Stomach smooth muscle (tissue), 2 donors: ENCODE measurements around the gene SLC18A2.

ENCODE experiments used
- H3K27ac ChIP-seq: one replicate; pipeline ENCODE4 v1.7.0; 2013; ENCODE audit warnings: mild to moderate bottlenecking, low read length, inconsistent platforms
- H3K27me3 ChIP-seq, 2 donors: one replicate each; pipeline ENCODE4 v1.7.0; 2013; ENCODE audit warnings: low read length in 2 of 2; ENCODE audit not compliant: insufficient read depth in 2 of 2, control insufficient read depth in 1 of 2
- H3K36me3 ChIP-seq, 2 donors: one replicate each; pipeline ENCODE4 v1.7.0; 2013; ENCODE audit warnings: low read length in 2 of 2; ENCODE audit not compliant: control insufficient read depth in 2 of 2, insufficient read depth in 2 of 2
- H3K4me1 ChIP-seq: one replicate; pipeline ENCODE4 v1.7.0; 2013; ENCODE audit warnings: low read length; ENCODE audit not compliant: control insufficient read depth, insufficient read depth
- H3K4me3 ChIP-seq, 2 donors: one replicate each; pipeline ENCODE4 v1.7.0; 2013; ENCODE audit warnings: low read length in 2 of 2
- H3K9ac ChIP-seq, 2 donors: one replicate each; pipeline ENCODE4 v1.7.0; 2013; ENCODE audit warnings: low read length in 2 of 2, mild to moderate bottlenecking in 1 of 2
- H3K9me3 ChIP-seq, 2 donors: one replicate each; pipeline ENCODE4 v1.7.0; 2013; ENCODE audit warnings: low read length in 2 of 2; ENCODE audit not compliant: control insufficient read depth in 2 of 2
- donor health status: healthy.
- donor health status: Pancreatic carcinoma.

Gene SLC18A2

DNA sequence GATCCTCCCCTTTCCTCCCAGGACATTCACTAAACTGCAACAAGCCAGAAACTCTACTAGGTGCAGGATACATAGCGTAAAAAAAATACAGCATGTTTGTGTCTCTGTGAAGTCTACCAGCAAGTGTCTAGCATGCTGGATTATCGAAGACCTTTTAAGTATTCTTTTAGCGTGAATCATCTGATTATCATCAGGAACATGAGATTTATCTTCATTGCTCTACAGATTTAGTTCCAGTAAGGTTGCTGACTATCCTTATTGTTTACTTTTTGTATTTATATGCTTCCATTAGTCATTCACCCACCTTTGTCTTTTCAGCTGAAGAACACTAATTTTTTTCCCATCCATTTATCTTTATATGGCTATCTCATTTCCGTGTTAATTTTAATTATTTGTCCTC is 71.5 kb downstream of the SLC18A2 start:
- Histone ChIP-seq H3K9ac (no peak overlapping the region), H3K36me3 (peaks cover 3 to 9% of the 10 kb centered on the region in 2 donors), H3K4me1 (no peaks in the 10 kb centered on the region), H3K27me3 (no peaks in the 10 kb centered on the region), H3K4me3 (no peak overlapping the region), H3K27ac (no peak overlapping the region), H3K9me3 (no peaks in the 10 kb centered on the region)

- Histone ChIP-seq H3K36me3 (peaks cover 3 to 9% of the 10 kb centered on the region in 2 donors), H3K27me3 (no peaks in the 10 kb centered on the region), H3K9ac (no peak overlapping the region), H3K4me1 (no peaks in the 10 kb centered on the region), H3K9me3 (no peaks in the 10 kb centered on the region), H3K27ac (no peak overlapping the region), H3K4me3 (no peak overlapping the region)
These were observed 72.7 kb downstream of the SLC18A2 start for GRCh38 chr10:117313641-117314040.

DNA sequence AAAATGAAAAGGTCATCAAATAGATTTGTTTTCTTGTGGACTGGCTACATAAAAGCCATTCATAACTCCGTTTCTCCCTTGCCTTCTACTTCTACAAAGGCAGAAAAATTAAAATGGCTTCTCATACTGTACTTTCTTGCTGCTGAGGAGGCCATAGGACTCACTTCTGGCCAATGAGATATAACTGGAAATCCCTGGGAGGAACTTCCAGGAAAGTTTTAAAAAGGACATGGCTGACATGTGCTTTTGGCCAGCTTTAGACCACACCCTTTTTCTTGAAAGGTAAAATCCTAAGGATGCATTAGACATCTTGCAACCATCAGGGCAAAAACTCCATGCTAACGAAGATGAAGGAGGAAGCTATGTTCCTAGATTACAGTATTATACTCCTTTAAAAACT is 75.8 kb downstream of the SLC18A2 start:
- Histone ChIP-seq H3K36me3 (peaks cover 3 to 9% of the 10 kb centered on the region in 2 donors), H3K4me3 (no peak overlapping the region), H3K27ac (no peak overlapping the region), H3K4me1 (no peaks in the 10 kb centered on the region), H3K9ac (no peak overlapping the region), H3K27me3 (no peaks in the 10 kb centered on the region), H3K9me3 (no peaks in the 10 kb centered on the region)

- H3K27me3 ChIP-seq = no peaks in the 10 kb centered on the region
- H3K9me3 ChIP-seq = no peaks in the 10 kb centered on the region
- peaks cover 0 to 1% of the 10 kb centered on the region in 2 donors for H3K36me3 ChIP-seq
- no peak overlapping the region for H3K27ac ChIP-seq
- no peaks in the 10 kb centered on the region for H3K4me1 ChIP-seq
- no peak overlapping the region for H3K4me3 ChIP-seq
- no peak overlapping the region for H3K9ac ChIP-seq
These were observed 78.0 kb downstream of the SLC18A2 start for GRCh38 chr10:117318909-117319308.

GRCh38 chr10:117320050-117320665 is 79.2 kb downstream of the SLC18A2 start:
- H3K27ac ChIP-seq = no peak overlapping the region
- H3K4me3 ChIP-seq = no peak overlapping the region
- no peaks in the 10 kb centered on the region for H3K9me3 ChIP-seq
- no peaks in the 10 kb centered on the region for H3K4me1 ChIP-seq
- H3K36me3 ChIP-seq = no peaks in the 10 kb centered on the region
- H3K9ac ChIP-seq = no peak overlapping the region
- H3K27me3 ChIP-seq = no peaks in the 10 kb centered on the region

- H3K27ac ChIP-seq = no peak overlapping the region
- H3K27me3 ChIP-seq = no peaks in the 10 kb centered on the region
- no peaks in the 10 kb centered on the region for H3K36me3 ChIP-seq
- H3K9ac ChIP-seq = no peak overlapping the region
- no peaks in the 10 kb centered on the region for H3K4me1 ChIP-seq
- no peaks in the 10 kb centered on the region for H3K9me3 ChIP-seq
- no peak overlapping the region for H3K4me3 ChIP-seq
These were observed 81.3 kb downstream of the SLC18A2 start for GRCh38 chr10:117322260-117322659.

DNA sequence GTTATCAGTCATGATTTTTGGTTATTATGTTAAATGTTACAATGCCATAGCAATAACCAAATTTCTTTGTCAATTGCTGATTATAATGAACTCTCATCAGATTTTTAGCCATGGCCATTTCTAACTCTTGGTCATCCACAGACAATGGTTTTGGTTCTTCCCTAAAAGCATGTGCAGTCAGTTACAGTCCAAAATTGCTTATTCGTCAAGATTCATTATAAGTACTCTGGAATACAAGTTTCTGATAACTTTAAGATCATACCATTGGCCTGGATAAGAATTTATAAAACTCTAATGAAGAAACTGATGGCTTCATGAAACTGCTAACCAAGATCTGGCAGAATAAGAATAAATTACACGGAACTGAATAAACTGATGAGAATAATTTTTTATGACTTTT is 83.5 kb downstream of the SLC18A2 start:
- H3K4me1 ChIP-seq = no peaks in the 10 kb centered on the region
- no peak overlapping the region for H3K27ac ChIP-seq
- no peaks in the 10 kb centered on the region for H3K9me3 ChIP-seq
- no peaks in the 10 kb centered on the region for H3K27me3 ChIP-seq
- H3K4me3 ChIP-seq = no peak overlapping the region
- no peak overlapping the region for H3K9ac ChIP-seq
- no peaks in the 10 kb centered on the region for H3K36me3 ChIP-seq

DNA sequence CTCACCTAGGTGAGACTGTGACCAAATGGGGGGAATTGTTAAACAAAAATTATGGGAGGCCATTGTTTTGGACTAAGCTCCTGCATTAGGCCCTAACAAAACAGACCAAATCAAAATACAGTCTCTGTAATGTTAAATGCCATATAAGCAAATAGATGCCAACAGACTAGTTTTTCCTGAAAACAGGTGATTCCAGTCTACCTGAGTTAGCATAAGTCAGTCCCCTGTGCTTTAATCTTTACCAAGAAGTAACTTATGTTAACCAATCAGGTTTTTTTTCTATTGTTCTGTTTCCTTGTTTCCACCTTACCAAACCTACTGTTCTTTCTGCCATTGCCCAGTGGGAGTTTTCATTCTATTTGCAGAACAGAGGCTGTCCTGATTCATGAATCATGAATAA is 86.3 kb downstream of the SLC18A2 start:
- Histone ChIP-seq H3K9me3 (no peaks in the 10 kb centered on the region), H3K27ac (no peak overlapping the region), H3K27me3 (no peaks in the 10 kb centered on the region), H3K4me1 (no peaks in the 10 kb centered on the region), H3K4me3 (no peak overlapping the region), H3K36me3 (no peaks in the 10 kb centered on the region), H3K9ac (no peak overlapping the region)
